GM20000 (cell line): Measurements from ENCODE around the gene FADD.

Experiments used
- DNase-seq: peaks from one replicate; pipeline ENCODE4 v3.0.0; 2012; ENCODE audit warnings: low spot score
- TF ChIP-seq, protein P1 (sequence below): IDR thresholded peaks from 2 replicates; pipeline ENCODE4 v1.5.1; 2012; ENCODE audit warnings: mild to moderate bottlenecking, control low read depth; ENCODE audit errors: extremely low read depth, missing control alignments

Gene FADD

DNA sequence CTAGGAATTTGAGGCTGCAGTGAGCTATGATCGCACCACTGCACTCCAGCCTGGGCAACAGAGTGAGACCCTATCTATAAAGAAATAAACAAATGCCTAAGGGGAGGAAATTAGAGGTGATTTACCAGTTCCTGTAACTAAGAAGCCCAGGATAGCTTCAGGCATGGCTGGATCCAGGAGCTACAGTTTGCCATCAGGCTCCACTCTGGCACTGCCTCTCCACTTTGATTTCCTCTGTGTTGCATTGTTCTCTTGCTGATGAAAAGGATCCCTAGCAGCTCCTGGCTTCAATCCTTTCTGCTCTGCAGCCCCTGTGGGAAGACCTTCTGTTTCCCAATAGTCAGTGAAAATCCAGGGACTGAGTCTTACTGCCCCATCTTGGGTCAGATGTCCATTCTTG is 20.1 kb upstream of the FADD start:
- TF ChIP-seq, protein P1, sequence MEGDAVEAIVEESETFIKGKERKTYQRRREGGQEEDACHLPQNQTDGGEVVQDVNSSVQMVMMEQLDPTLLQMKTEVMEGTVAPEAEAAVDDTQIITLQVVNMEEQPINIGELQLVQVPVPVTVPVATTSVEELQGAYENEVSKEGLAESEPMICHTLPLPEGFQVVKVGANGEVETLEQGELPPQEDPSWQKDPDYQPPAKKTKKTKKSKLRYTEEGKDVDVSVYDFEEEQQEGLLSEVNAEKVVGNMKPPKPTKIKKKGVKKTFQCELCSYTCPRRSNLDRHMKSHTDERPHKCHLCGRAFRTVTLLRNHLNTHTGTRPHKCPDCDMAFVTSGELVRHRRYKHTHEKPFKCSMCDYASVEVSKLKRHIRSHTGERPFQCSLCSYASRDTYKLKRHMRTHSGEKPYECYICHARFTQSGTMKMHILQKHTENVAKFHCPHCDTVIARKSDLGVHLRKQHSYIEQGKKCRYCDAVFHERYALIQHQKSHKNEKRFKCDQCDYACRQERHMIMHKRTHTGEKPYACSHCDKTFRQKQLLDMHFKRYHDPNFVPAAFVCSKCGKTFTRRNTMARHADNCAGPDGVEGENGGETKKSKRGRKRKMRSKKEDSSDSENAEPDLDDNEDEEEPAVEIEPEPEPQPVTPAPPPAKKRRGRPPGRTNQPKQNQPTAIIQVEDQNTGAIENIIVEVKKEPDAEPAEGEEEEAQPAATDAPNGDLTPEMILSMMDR, result no peak
- DNase-seq, result no peak

DNA sequence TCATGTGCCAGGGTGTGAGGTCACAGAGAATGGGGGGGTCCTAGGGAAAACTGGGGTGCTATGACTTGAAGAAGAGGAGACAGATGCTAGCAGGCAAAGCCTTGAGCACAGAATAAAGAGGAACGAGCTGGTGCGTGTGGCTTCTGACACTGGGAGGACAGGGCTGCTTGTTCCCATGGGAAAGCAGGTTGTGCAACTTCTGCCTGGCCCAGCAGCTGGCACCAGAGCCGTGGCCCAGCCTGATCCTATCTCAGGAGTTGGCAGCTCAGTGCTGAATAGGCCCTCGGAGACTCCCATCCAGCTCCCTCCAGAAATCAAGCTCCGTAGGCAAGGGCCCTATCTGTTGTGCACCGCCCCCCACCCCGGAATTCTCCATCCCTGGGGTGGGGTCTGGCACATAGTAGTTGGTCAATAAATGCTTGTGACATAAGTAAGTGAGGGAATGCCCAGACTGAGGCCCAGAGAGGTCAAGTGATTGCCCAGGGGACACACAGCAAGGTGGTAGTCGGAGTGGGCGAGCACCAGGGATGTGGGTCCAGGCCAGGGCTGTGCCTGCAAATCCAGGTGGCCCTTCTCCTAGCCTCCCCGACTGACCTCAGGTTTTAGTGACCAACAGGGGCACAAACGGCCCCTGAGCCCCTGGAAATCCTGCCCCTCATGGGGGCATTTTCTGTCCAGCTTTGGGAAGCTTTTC is 19.5 kb upstream of the FADD start:
- DNase-seq, result no peak
- TF ChIP-seq, protein P1, result no peak

DNA sequence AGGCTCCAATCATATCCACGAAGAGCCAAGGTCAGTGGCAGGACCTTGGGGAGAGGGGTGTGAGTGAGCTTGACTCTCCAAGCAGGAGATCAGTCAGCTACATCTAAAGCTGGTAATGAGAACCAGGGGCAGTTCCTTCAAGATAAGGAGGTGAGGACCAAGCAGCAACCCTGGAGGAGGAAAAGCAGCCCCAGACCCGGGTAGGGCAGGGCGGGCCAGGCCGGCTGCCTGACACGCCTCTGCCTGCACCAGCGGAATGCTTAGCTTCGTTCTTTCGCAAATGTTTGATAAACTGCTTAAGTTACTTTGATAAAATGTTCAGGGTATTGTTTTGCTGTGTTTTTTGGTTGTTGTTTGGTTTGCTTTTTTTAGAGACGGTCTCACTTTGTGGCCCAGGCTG is 18.7 kb upstream of the FADD start:
- TF ChIP-seq, protein P1, result no peak
- no peak for DNase-seq

DNA sequence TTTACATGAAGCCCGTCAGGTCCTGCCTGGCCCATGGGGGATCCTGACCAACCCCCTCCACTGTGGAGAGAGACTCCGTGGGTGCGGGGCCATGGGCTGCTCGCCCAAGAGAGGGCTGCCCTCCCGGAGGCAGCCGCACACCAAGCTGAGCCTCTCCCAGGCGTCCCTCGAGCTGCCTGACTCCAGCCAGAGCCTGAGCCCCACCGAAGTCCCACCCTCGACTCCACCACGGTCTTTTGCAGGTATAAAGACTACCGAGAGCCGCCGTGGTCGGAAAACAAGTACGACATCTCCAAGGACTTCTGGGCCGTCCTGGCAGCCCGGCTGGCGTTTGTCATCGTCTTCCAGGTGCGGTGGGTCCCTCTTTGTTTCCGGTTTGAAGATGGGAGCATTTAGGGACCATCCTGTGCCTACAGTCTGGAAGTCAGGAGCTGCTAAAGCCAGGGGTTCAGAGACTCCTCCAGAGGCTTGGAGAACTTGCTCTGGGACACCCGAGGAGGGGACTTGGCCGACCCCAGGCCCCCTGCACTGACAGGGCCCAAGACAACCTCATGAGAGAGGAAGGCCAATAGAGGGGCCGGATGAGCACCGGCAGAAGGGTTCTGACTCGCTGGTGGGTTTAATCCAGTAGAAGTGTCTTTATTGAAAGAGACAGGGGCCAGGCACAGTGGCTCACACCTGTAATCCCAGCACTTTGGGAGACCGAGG is 17.6 kb upstream of the FADD start:
- no peak for DNase-seq
- TF ChIP-seq, protein P1, result no peak

DNA sequence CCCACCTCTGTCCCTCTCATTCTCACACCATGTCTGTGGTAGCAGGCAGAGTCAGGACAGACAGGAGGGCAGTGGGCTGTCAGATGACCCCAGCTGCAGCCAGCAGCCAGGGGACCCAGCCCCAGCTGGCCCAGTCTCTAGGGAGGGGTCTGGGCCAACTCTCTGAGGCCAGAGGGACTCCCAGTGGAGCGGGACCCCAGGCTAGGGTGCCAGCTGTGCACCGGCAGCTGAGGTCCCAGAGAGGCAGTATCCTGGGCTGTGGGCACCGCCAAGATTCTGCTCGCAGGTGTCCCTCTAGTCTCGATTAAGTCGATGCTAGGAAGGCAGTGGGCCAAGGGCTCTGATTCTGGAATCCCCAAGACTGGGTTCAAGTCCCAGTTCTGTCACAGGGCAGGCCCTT is 16.7 kb upstream of the FADD start:
- DNase-seq, result no peak
- TF ChIP-seq, protein P1, result no peak

DNA sequence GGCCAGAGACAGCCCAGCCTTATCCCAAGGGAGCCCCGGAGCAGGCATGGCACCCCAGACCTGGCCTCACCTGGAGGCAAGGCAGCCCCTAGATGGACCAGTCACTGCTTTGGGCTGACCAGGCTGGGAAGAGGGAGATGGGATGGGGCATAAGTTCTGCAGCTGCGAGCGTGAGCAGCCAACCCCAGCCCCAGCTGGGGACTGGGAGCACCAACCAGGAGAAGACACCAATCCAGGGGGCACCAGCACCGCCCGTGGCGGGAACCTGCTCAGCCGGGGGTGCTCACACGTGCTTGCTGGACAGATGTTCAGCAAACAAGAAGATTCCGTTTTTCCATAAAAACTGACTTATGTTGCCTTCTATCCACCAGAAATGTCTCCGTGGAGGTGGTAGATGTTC is 16.2 kb upstream of the FADD start:
- TF ChIP-seq, protein P1, result no peak
- DNase-seq, result no peak

DNA sequence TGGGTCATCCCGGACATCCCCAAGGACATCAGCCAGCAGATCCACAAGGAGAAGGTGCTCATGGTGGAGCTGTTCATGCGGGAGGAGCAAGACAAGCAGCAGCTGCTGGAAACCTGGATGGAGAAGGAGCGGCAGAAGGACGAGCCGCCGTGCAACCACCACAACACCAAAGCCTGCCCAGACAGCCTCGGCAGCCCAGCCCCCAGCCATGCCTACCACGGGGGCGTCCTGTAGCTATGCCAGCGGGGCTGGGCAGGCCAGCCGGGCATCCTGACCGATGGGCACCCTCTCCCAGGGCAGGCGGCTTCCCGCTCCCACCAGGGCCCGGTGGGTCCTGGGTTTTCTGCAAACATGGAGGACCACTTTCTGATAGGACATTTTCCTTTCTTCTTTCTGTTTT is 15.3 kb upstream of the FADD start:
- TF ChIP-seq, protein P1, result no peak
- DNase-seq, result no peak
